Hepatocyte (in vitro differentiated cells): Measurements from ENCODE around the gene NOMO2.
"Not testable (repeated sequence)": the region's sequence is repeated elsewhere in the genome, so short reads cannot be mapped to it uniquely, and the experiment has no call there.

ENCODE experiments used
- CTCF ChIP-seq: fragments of 200-600 bp; sonication (generic); IDR thresholded peaks from 2 replicates; pipeline ENCODE4 v1.5.1; 2016; ENCODE audit warnings: antibody characterized with exemption, mild to moderate bottlenecking; ENCODE audit not compliant: poor library complexity
- EZH2phosphoT487 ChIP-seq: fragments of 200-600 bp; sonication (generic); IDR thresholded peaks from one replicate; pipeline ENCODE4 v1.6.1; 2018; ENCODE audit warnings: antibody characterized with exemption, mild to moderate bottlenecking, low read depth, moderate library complexity; ENCODE audit not compliant: unreplicated experiment, severe bottlenecking

- not testable (repeated sequence) for TF ChIP-seq CTCF, EZH2phosphoT487
These were observed 39.3 kb downstream of the NOMO2 start for GRCh38 chr16:18522637-18523036.
